AG09309 (cell line): Measurements from ENCODE around the gene BTD.

Source experiments
- DNase-seq: peaks from one replicate; pipeline ENCODE4 v3.0.0-alpha.2; 2010; ENCODE audit warnings: low read depth
- H3K4me3 ChIP-seq: 2 replicates; pipeline ENCODE4 v1.5.1; 2011; ENCODE audit warnings: mild to moderate bottlenecking, low read depth, low read length, moderate library complexity; ENCODE audit not compliant: control insufficient read depth
- CTCF ChIP-seq: IDR thresholded peaks from 2 replicates; pipeline ENCODE4 v1.5.1; 2011; ENCODE audit warnings: mild to moderate bottlenecking, low read depth, low read length, inconsistent platforms; ENCODE audit not compliant: insufficient read depth, control insufficient read depth; ENCODE audit errors: missing control alignments

Gene BTD

GRCh38 chr3:15581471-15582394 is 19.8 kb upstream of the BTD start:
- H3K4me3 ChIP-seq, result no peak overlapping the region
- no peak for DNase-seq
- TF ChIP-seq CTCF, result no peak

GRCh38 chr3:15585111-15585845 is 16.3 kb upstream of the BTD start:
- no peak for DNase-seq
- TF ChIP-seq CTCF, result no peak
- no peak overlapping the region for H3K4me3 ChIP-seq

- no peak for DNase-seq
- no peak overlapping the region for H3K4me3 ChIP-seq
- TF ChIP-seq CTCF, result no peak
Measured at GRCh38 chr3:15591242-15591641, 10.3 kb upstream of the BTD start.

- DNase-seq, result no peak
- TF ChIP-seq CTCF, result no peak
- H3K4me3 ChIP-seq, result no peak overlapping the region
Measured at GRCh38 chr3:15591928-15592327, 9.6 kb upstream of the BTD start.

DNA sequence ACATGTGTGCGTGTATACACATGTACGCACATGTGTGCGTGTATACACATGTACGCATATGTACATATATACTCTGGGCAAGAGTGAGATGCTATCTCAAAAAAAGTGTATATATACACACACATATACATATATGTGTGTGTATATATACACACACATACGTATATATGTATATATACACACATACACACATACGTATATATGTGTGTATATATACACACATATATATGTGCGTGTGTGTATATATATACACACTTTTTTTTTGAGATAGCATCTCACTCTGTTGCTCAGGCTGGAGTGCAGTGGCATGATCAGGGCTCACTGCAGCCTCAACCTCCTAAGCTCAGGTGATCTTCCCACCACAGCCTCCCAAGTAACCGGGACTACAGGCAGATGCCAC is 8.6 kb upstream of the BTD start:
- no peak overlapping the region for H3K4me3 ChIP-seq
- DNase-seq, result no peak
- no peak for TF ChIP-seq CTCF

DNA sequence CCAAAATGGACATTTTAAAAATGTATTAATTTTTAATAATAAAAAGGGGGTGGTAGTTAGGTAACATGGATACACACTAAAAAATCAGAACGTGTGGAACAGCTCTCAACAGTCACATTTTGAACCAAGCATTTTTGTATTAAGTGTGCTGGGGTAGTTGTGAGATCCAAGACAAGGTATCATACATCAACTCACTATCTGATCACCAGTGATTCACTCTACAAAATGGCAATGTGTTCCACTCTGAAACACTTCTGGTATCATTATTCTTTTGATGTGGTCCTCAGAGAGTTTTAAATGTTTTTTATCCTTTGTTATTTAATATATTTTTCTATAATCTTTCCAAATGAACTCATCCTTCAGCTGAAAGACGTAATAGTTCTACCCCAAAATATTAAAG is 5.6 kb upstream of the BTD start:
- no peak for TF ChIP-seq CTCF
- DNase-seq, result no peak
- H3K4me3 ChIP-seq, result no peak overlapping the region
